Activated CD8-positive, alpha-beta memory T cell treated with anti-CD3 and anti-CD28 coated beads for 4 hours (primary cell): ENCODE results near the gene ZBTB45.

Source experiments
- DNase-seq, 2 donors: peaks; one replicate each; pipeline ENCODE4 v3.0.0-alpha.2; 2020; ENCODE audit warnings: low read depth in 2 of 2

Gene ZBTB45

GRCh38 chr19:58538257-58539168 is 18.9 kb upstream of the ZBTB45 start:
- no peak for DNase-seq

DNA sequence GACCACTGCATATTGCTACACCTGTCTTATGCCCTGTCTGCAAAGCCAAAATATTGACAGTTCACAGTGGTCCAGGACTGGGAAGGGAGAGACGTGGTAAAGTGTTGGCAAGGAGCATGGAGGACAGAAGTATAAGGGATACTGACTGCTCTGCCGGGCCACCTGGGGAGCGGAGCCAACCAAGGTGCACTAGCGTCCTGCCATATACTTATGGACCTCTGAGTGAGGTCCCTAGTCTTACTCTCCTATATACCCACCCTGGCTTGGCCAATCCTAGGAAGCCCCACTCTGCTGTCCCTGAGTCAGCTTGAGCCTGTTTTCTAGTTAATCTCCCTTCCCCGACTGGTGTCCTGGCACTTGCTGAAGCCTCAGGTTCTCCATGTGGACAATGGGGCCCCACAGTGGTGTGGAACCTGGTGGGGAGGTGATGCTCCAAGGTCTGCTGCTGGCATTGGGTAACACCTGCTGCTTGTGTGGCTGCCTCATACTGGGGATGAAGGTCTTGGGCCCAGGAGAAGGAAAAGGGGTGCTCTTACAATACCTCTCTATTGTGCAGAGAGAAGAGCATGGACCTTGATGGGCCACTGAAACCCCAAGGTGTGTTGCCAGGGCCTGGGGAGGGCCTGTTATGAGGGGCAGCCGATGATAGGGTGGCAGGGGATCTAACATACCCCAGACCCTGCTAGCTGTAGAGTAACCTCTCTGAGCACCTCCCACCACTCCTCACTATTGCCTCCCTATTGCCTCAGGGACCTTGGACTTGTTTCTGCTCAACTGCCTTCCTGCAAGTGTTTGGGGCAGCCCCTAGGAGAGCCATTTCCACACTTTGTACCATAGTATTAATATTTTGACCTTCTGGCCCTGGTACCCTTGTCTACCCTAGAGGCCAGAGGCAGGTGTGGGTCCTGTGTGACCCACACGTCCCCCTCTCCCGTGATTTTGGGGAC is 17.5 kb upstream of the ZBTB45 start:
- no peak for DNase-seq

DNA sequence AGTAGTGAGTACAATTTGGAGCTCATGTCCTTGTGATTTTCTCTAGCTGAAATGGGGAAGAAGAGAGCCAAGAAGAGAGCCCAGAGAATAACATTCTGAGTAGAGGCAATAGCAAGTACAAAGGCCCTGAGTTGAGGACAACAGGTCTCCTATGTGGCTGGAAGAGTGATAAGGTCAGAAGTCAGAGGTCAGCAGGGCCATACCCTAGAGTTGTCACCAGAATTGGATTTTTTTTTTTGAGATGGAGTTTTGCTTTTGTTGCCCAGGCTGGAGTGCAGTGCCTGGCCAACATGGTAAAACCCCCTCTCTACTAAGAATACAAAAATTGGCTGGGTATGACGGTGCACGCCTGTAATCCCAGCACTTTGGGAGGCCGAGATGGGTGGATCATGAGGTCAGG is 16.2 kb upstream of the ZBTB45 start:
- no peak for DNase-seq

GRCh38 chr19:58531034-58531840 is 11.6 kb upstream of the ZBTB45 start:
- no peak for DNase-seq

- no peak for DNase-seq
These were observed 9.8 kb upstream of the ZBTB45 start for GRCh38 chr19:58529405-58529804.

DNA sequence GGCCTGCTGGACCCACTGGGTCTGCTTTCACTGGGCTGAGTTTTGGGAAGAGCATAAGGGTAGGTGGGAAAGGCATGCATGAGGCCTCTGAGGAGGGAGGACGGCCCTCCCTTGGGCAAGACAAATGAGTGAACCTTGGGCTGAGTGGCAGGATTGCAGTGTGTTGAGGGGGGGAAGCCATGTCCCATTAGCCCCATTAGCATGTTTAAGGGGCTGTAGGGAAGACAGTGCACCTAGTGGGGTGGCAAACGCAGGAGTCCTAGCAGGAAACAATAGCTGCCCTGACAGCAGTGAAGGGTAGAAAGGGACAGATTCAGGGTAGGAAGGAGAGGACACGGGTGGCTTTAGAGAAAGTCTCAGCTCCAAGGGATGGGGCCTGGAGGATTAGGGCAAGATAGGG is 3.1 kb upstream of the ZBTB45 start:
- DNase-seq, result no peak

DNA sequence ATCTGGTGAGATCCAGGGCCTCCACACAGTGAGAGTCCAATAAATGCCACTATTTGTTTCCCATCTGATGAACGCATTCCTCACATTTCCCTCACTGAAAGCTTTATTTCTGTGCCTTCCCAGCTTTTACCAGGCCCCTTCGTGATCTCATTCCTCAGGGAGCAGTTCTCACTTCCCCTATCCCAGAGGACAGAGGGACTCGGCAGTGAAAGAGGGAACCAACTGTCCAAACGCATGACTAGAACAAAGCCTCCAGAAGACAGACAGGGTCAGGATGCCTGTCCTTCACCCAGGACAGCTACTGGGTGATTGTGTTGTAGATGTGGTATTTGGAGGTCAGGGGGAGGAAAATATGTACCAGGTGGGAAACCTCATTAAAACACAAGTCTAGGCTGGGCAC is 2.0 kb upstream of the ZBTB45 start:
- no peak for DNase-seq

GRCh38 chr19:58520257-58520599 is 618 bp upstream of the ZBTB45 start:
- DNase-seq, result no peak

DNA sequence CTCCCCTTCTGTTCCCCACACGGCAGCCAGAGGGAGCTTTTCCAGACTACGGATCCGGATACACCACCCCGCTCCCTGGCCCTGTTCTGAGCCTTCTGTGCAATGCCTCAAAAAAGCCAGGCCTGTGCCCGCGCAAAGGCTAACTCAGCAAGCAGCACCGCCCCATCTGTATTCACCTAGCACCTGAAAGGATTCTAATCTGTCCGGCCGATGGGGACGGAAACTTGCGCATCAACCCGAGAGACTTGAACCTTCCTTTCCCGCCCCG is 589 bp downstream of the ZBTB45 start:
- no peak for DNase-seq

- DNase-seq, result no peak
These were observed 1.1 kb downstream of the ZBTB45 start for GRCh38 chr19:58518256-58519086.

DNA sequence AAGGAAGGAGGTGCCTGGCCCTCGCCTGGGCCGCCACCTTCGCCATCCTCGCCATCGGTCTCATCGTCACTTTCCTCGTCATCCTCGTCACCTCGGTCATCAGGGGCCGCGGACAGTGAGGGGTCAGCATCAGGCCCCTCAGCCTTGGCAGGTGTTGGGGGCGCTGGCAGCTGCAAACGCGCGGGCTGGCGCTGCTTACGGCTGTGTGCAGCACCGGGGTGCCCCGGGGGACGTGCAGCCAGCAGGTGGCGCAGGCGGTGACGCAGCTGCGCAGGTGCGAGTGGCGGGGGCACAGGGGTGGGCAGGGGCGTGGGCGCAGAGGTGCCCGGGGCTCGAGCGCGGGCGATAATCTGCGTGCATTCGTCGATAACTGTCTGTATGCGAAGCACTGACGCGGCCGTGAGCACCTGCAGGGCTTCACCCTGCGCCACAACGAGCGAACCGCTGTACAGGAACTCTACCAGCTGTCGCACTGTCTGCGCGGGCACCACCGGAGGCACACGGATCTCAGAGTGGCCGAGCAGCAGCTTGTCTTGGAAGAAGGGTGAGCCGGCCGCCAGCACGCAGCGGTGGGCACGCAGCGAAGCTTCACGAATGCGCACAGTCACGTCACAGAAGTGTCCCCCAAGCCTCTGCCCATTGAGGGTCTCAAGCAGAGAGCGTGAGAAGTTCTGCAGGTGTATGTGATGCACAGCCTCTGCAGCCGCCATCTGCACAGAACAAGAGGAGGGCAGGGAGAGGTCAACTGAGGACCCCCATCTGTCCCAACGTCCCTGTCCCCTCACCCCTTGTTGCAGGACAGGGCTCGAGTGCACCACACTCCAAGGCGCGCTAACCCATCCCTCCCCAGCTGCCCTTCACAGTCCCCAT is 2.4 kb downstream of the ZBTB45 start:
- DNase-seq, result no peak

GRCh38 chr19:58516246-58516836 is 3.3 kb downstream of the ZBTB45 start:
- no peak for DNase-seq

- DNase-seq, result no peak
These were observed 4.4 kb downstream of the ZBTB45 start for GRCh38 chr19:58515259-58515658.

GRCh38 chr19:58514564-58515022 is 5.0 kb downstream of the ZBTB45 start:
- no peak for DNase-seq

GRCh38 chr19:58513694-58514563 is 5.7 kb downstream of the ZBTB45 start:
- DNase-seq, result peak; percentile 82 to 85

GRCh38 chr19:58513213-58513693 is 6.4 kb downstream of the ZBTB45 start:
- no peak for DNase-seq

DNA sequence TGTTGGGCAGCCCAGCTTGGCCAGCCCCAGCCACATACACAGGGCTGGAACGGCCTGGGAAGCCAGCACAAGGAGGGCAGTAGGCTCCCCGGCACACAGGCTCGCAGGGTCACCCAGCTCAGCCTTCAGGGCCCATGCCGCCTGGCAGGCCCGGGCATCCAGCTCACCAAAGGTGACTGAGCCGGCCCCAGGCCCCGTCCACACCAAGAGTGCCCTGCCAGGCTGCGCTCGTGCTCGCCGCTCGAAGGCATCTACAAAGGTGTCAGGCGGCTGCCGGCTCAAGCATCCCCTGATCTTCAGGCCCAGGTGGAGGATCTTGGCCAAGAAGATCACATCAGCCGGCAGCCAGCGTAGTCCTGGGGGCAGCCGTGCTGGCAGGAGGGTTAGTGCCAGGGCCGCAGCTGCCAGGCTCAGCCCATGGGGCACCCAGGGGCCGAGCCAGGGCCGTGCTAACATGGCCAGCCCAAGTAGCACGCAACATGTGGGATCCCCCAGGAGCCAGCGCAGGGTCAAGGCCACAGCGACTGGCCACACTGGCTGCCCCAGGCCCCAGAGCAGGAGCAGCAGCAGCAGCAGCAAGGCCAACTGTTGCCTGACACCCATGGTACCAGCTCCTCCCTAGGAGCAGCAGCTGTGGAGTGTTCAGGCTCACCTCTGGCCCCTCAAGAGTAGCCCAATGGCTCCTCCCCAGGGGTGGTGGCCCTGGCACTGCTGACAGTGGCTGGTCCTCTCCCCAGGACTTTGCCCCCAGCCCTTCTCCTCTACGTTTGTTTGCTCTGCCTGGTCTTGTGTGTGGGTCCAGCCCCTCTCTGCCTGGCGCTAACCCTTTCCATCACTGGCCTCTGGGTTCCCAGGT is 8.0 kb downstream of the ZBTB45 start, which contains the start of gene SLC27A5:
Gene SLC27A5, minus strand, starts transcription at position 640 of the 856 bp plus-strand sequence. Its CDS starts 37 bp downstream, at position 603.
- no peak for DNase-seq
